Astrocyte (in vitro differentiated cells and primary cell): ENCODE measurements around the gene TH. TPM values are rescaled to one million over a fixed set of nuclear protein-coding genes. Genes with fewer than 3 reads are reported as not detected.

ENCODE experiments used
- DNase-seq: peaks from one replicate; pipeline ENCODE4 v3.0.0-alpha.2; 2010; ENCODE audit warnings: low read depth
- FAIRE-seq: peaks from 2 replicates; lab custom pipeline; 2011; peaks lifted over from hg19 to GRCh38; lab: Jason Lieb, UNC
- H2AFZ ChIP-seq: 2 replicates; pipeline ENCODE4 v1.6.0; 2012; ENCODE audit warnings: low read depth, low read length, inconsistent platforms
- H3K27ac ChIP-seq: 2 replicates; pipeline ENCODE4 v1.5.1; 2011; ENCODE audit warnings: low read depth, low read length, inconsistent platforms
- H3K27me3 ChIP-seq: 2 replicates; pipeline ENCODE4 v1.6.0; 2011; ENCODE audit warnings: low read length, inconsistent platforms; ENCODE audit not compliant: insufficient read depth
- H3K36me3 ChIP-seq: 2 replicates; pipeline ENCODE4 v1.5.1; 2011; ENCODE audit warnings: low read length, inconsistent platforms; ENCODE audit not compliant: insufficient read depth
- H3K4me1 ChIP-seq: 2 replicates; pipeline ENCODE4 v1.5.1; 2011; ENCODE audit warnings: low read length, inconsistent platforms; ENCODE audit not compliant: insufficient read depth
- H3K4me2 ChIP-seq: 2 replicates; pipeline ENCODE4 v1.6.0; 2012; ENCODE audit warnings: low read length, inconsistent platforms
- H3K4me3 ChIP-seq: 2 replicates; pipeline ENCODE4 v1.5.1; 2011; ENCODE audit warnings: low read depth, mild to moderate bottlenecking, low read length, inconsistent platforms; ENCODE audit not compliant: insufficient read depth
- H3K79me2 ChIP-seq: 2 replicates; pipeline ENCODE4 v1.6.0; 2012; ENCODE audit warnings: mild to moderate bottlenecking, low read length, inconsistent platforms; ENCODE audit not compliant: insufficient read depth
- H3K9ac ChIP-seq: 2 replicates; pipeline ENCODE4 v1.6.0; 2012; ENCODE audit warnings: mild to moderate bottlenecking, low read length, inconsistent platforms
- H3K9me3 ChIP-seq: 2 replicates; pipeline ENCODE4 v1.5.1; 2012; ENCODE audit warnings: low read depth, mild to moderate bottlenecking, low read length, inconsistent platforms; ENCODE audit not compliant: insufficient read depth
- H4K20me1 ChIP-seq: 2 replicates; pipeline ENCODE4 v1.6.0; 2012; ENCODE audit warnings: low read length, inconsistent platforms; ENCODE audit not compliant: insufficient read depth
- H3K27ac Mint-ChIP-seq: one replicate; pipeline ENCODE4 v1.8.0; 2021; ENCODE audit warnings: mild to moderate bottlenecking, mixed read lengths; ENCODE audit not compliant: unreplicated experiment
- H3K27me3 Mint-ChIP-seq: one replicate; pipeline ENCODE4 v1.8.0; 2021; ENCODE audit warnings: low read depth, mixed read lengths; ENCODE audit not compliant: unreplicated experiment
- H3K36me3 Mint-ChIP-seq: one replicate; pipeline ENCODE4 v1.8.0; 2021; ENCODE audit warnings: low read depth, mixed read lengths; ENCODE audit not compliant: unreplicated experiment
- H3K4me1 Mint-ChIP-seq: one replicate; pipeline ENCODE4 v1.8.0; 2021; ENCODE audit warnings: low read depth, mixed read lengths; ENCODE audit not compliant: unreplicated experiment
- H3K4me3 Mint-ChIP-seq: one replicate; pipeline ENCODE4 v1.8.0; 2021; ENCODE audit warnings: mild to moderate bottlenecking, moderate library complexity, mixed read lengths; ENCODE audit not compliant: unreplicated experiment
- H3K9me3 Mint-ChIP-seq: one replicate; pipeline ENCODE4 v1.8.0; 2021; ENCODE audit warnings: mild to moderate bottlenecking, mixed read lengths; ENCODE audit not compliant: unreplicated experiment
- CTCF ChIP-seq: IDR thresholded peaks from 2 replicates; pipeline ENCODE4 v1.5.1; 2011; ENCODE audit warnings: low read depth, mild to moderate bottlenecking, inconsistent platforms, low read length, moderate library complexity; ENCODE audit not compliant: insufficient read depth
- EZH2 ChIP-seq: IDR thresholded peaks from 2 replicates; pipeline ENCODE4 v1.6.1; 2012; ENCODE audit warnings: mild to moderate bottlenecking, low read length, inconsistent platforms; ENCODE audit not compliant: insufficient read depth
- total RNA-seq: library from RNA; stranded (reverse); gene quantifications from 2 replicates; pipeline ENCODE4 v1.2.1, GENCODE V29; 2021

Gene TH
- total RNA-seq, 1 donor from 2014 or later, result not detected

DNA sequence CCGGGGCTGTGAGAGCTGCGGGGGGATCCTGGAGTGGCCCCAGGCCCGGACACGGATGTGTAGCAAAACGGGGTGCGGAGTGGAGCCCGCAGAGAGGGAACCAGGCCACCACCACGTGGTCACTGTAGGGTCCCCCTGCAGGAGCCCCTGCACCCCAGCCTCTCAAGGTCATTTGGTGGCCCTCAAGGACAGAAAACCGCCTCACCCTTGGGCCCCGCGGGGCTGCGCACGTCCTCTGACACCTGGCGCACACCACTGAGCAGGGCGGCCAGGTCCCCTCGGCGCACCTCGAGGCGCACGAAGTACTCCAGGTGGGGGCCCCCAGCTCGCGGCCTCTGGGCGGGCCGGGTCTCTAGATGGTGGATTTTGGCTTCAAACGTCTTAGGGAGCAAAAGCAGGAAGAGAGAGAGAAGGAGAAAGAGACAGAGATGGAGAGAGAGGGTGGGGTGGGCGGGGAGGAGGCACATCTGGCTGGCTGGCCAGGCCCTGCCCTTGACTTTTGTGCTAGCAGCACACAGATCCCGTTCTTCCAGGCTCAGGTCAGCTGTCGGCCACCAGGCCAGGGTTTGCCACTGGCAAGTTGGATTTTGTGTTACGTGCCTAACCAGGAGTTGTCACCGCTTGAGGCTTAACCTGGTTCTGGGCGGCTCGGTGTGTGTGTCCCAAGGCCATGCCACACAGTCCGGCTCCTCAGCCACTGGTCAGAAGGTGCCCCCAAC lies 3.2 kb downstream of the TH start:
- Histone ChIP-seq H3K27ac (no peak overlapping the region), H3K27me3 (no peaks in the 10 kb centered on the region), H3K9me3 (no peaks in the 10 kb centered on the region), H2AFZ (no peak overlapping the region), H3K4me1 (no peaks in the 10 kb centered on the region), H3K9ac (no peak overlapping the region), H3K36me3 (no peaks in the 10 kb centered on the region), H3K4me2 (no peak overlapping the region), H4K20me1 (no peaks in the 10 kb centered on the region), H3K79me2 (no peaks in the 10 kb centered on the region), H3K4me3 (no peak overlapping the region)
- H3K27ac Mint-ChIP-seq, result no peak overlapping the region
- TF ChIP-seq EZH2 (no peak), CTCF (no peak)
- FAIRE-seq (no peak), DNase-seq (no peak)
- H3K36me3 Mint-ChIP-seq, result no peaks in the 10 kb centered on the region
- no peak overlapping the region for H3K4me3 Mint-ChIP-seq
- no peaks in the 10 kb centered on the region for H3K9me3 Mint-ChIP-seq
- H3K27me3 Mint-ChIP-seq, result peaks cover 21% of the 10 kb centered on the region
- H3K4me1 Mint-ChIP-seq, result no peaks in the 10 kb centered on the region

GRCh38 chr11:2167141-2168045 lies 4.2 kb downstream of the TH start:
- Histone ChIP-seq H3K4me3 (no peak overlapping the region), H3K4me2 (no peak overlapping the region), H3K9ac (no peak overlapping the region), H4K20me1 (no peaks in the 10 kb centered on the region), H3K4me1 (no peaks in the 10 kb centered on the region), H3K27ac (no peak overlapping the region), H3K9me3 (no peaks in the 10 kb centered on the region), H3K36me3 (no peaks in the 10 kb centered on the region), H3K27me3 (no peaks in the 10 kb centered on the region), H3K79me2 (no peaks in the 10 kb centered on the region), H2AFZ (no peak overlapping the region)
- H3K27ac Mint-ChIP-seq, result no peak overlapping the region
- DNase-seq, result no peak
- H3K36me3 Mint-ChIP-seq, result no peaks in the 10 kb centered on the region
- peaks cover 20% of the 10 kb centered on the region for H3K27me3 Mint-ChIP-seq
- TF ChIP-seq CTCF, result no peak
- no peak for TF ChIP-seq EZH2
- H3K4me1 Mint-ChIP-seq, result no peaks in the 10 kb centered on the region
- no peak overlapping the region for H3K4me3 Mint-ChIP-seq
- no peaks in the 10 kb centered on the region for H3K9me3 Mint-ChIP-seq
- FAIRE-seq, result no peak
